ENCODE results near the gene MGLL.

Gene MGLL

GRCh38 chr3:127746400-127747057 is 75.8 kb downstream of the MGLL start:
- Histone ChIP-seq H3K27me3 (ENCODE audit: insufficient read depth, poor library complexity, severe bottlenecking) (no peaks in the 10 kb centered on the region), H3K27ac (replicated peaks) (no peak overlapping the region), H3K4me3 (replicated peaks; ENCODE audit: insufficient read depth, low read length) (no peak overlapping the region)
- no peak for TF ChIP-seq POLR2AphosphoS5 (IDR thresholded peaks at IDR 0.05; ENCODE audit: low read depth)
- DNase-seq (ENCODE audit: low read depth in 1 of 2, low spot score in 1 of 2) = no peak

GRCh38 chr3:127745656-127746399 is 76.5 kb downstream of the MGLL start:
- no peaks in the 10 kb centered on the region for H3K27me3 ChIP-seq (ENCODE audit: insufficient read depth, poor library complexity, severe bottlenecking)
- H3K27ac ChIP-seq (replicated peaks) = no peak overlapping the region
- TF ChIP-seq, protein P1, sequence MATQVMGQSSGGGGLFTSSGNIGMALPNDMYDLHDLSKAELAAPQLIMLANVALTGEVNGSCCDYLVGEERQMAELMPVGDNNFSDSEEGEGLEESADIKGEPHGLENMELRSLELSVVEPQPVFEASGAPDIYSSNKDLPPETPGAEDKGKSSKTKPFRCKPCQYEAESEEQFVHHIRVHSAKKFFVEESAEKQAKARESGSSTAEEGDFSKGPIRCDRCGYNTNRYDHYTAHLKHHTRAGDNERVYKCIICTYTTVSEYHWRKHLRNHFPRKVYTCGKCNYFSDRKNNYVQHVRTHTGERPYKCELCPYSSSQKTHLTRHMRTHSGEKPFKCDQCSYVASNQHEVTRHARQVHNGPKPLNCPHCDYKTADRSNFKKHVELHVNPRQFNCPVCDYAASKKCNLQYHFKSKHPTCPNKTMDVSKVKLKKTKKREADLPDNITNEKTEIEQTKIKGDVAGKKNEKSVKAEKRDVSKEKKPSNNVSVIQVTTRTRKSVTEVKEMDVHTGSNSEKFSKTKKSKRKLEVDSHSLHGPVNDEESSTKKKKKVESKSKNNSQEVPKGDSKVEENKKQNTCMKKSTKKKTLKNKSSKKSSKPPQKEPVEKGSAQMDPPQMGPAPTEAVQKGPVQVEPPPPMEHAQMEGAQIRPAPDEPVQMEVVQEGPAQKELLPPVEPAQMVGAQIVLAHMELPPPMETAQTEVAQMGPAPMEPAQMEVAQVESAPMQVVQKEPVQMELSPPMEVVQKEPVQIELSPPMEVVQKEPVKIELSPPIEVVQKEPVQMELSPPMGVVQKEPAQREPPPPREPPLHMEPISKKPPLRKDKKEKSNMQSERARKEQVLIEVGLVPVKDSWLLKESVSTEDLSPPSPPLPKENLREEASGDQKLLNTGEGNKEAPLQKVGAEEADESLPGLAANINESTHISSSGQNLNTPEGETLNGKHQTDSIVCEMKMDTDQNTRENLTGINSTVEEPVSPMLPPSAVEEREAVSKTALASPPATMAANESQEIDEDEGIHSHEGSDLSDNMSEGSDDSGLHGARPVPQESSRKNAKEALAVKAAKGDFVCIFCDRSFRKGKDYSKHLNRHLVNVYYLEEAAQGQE (IDR thresholded peaks at IDR 0.05; ENCODE audit: insufficient replicate concordance, low read depth) = no peak
- TF ChIP-seq CTCF (IDR thresholded peaks at IDR 0.05; ENCODE audit: insufficient read depth, low read length) = no peak
- no peak for TF ChIP-seq SPI1 (IDR thresholded peaks at IDR 0.05; ENCODE audit: borderline replicate concordance, low read depth)
- no peak for TF ChIP-seq POLR2AphosphoS5 (IDR thresholded peaks at IDR 0.05; ENCODE audit: low read depth)
- TF ChIP-seq GABPA (IDR thresholded peaks at IDR 0.05; ENCODE audit: low read depth) = no peak
- H3K4me3 ChIP-seq (replicated peaks; ENCODE audit: insufficient read depth, low read length) = no peak overlapping the region
- DNase-seq (ENCODE audit: low read depth in 1 of 2, low spot score in 1 of 2) = no peak

- Histone ChIP-seq H3K4me3 (replicated peaks; ENCODE audit: insufficient read depth, low read length) (no peak overlapping the region), H3K27me3 (ENCODE audit: insufficient read depth, poor library complexity, severe bottlenecking) (no peaks in the 10 kb centered on the region), H3K27ac (replicated peaks) (no peak overlapping the region)
- TF ChIP-seq POLR2AphosphoS5 (IDR thresholded peaks at IDR 0.05; ENCODE audit: low read depth) (no peak), SPI1 (IDR thresholded peaks at IDR 0.05; ENCODE audit: borderline replicate concordance, low read depth) (no peak), GABPA (IDR thresholded peaks at IDR 0.05; ENCODE audit: low read depth) (no peak), CTCF (IDR thresholded peaks at IDR 0.05; ENCODE audit: insufficient read depth, low read length) (no peak)
- TF ChIP-seq, protein P1 (IDR thresholded peaks at IDR 0.05; ENCODE audit: insufficient replicate concordance, low read depth) = no peak
- DNase-seq (ENCODE audit: low read depth in 1 of 2, low spot score in 1 of 2) = no peak
Observed at GRCh38 chr3:127744875-127745274, 77.4 kb downstream of the MGLL start.

DNA sequence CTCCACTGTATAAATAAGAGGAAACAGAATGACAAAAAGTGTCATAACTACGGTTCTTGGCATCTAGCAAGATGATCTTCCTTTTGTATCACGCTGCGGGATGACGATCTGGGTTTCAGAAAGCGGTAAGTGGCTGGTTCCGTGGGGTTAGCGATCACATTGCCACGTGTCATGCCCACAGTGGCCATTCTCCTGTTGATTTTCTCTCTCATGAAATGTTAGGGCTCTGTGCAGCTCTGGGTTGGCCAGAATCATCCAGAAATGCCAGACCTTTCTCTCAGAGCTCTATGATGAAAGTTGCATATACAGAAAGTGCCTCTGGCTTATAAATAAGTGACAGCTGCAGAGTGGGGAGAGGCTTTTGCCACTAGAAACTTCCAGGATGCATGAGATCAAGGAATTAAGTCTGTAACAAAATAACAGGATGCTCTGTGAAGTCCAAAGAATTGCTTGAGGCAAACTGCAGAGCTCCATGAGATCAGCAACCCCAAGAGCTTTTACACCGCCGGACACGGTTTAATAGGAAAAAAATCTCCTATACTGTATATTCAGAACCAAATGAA is 78.0 kb downstream of the MGLL start:
- DNase-seq (ENCODE audit: low read depth in 1 of 2, low spot score in 1 of 2) = no peak
- TF ChIP-seq GABPA (IDR thresholded peaks at IDR 0.05; ENCODE audit: low read depth) = no peak
- no peak for TF ChIP-seq POLR2AphosphoS5 (IDR thresholded peaks at IDR 0.05; ENCODE audit: low read depth)
- TF ChIP-seq, protein P1 (IDR thresholded peaks at IDR 0.05; ENCODE audit: insufficient replicate concordance, low read depth) = no peak
- no peak for TF ChIP-seq CTCF (IDR thresholded peaks at IDR 0.05; ENCODE audit: insufficient read depth, low read length)
- TF ChIP-seq SPI1 (IDR thresholded peaks at IDR 0.05; ENCODE audit: borderline replicate concordance, low read depth) = no peak
- Histone ChIP-seq H3K27ac (replicated peaks) (no peak overlapping the region), H3K27me3 (ENCODE audit: insufficient read depth, poor library complexity, severe bottlenecking) (no peaks in the 10 kb centered on the region), H3K4me3 (replicated peaks; ENCODE audit: insufficient read depth, low read length) (no peak overlapping the region)

All from HL-60 (cell line).